Astrocyte (in vitro differentiated cells and primary cell): ENCODE measurements around the gene SLC66A2.

Source experiments
- CTCF ChIP-seq: IDR thresholded peaks from 2 replicates; pipeline ENCODE4 v1.5.1; 2011; ENCODE audit warnings: low read depth, mild to moderate bottlenecking, inconsistent platforms, low read length, moderate library complexity; ENCODE audit not compliant: insufficient read depth
- EZH2 ChIP-seq: IDR thresholded peaks from 2 replicates; pipeline ENCODE4 v1.6.1; 2012; ENCODE audit warnings: mild to moderate bottlenecking, low read length, inconsistent platforms; ENCODE audit not compliant: insufficient read depth

GRCh38 chr18:79935925-79936324, 15.5 kb downstream of the SLC66A2 start:
- TF ChIP-seq CTCF = no peak
- no peak for TF ChIP-seq EZH2
